Adrenal gland (tissue), 5 donors: Measurements from ENCODE around the gene CFAP92.

Source experiments
- POLR2A ChIP-seq, 2 donors: fragments of 450-650 bp; IDR thresholded peaks; one replicate each; pipeline ENCODE4 v1.6.1; 2017; ENCODE audit warnings: antibody characterized with exemption in 2 of 2, mild to moderate bottlenecking in 2 of 2, moderate library complexity in 1 of 2
- TF ChIP-seq, protein P1 (sequence below), 6 experiments: fragments of 450-650 bp in 4 of 6; fragments of 200-600 bp in 2 of 6; sonication (generic) in 1 of 6; IDR thresholded peaks; 1 replicate in 5 of 6; 2 replicates in 1 of 6; pipeline versions ENCODE4 v1.5.1 to v1.8.0; 2016 to 2021; ENCODE audit warnings: antibody characterized with exemption in 6 of 6, mild to moderate bottlenecking in 2 of 6, moderate library complexity in 1 of 6
- donor health status: DM: no; HTN: no; CAD: no.

DNA sequence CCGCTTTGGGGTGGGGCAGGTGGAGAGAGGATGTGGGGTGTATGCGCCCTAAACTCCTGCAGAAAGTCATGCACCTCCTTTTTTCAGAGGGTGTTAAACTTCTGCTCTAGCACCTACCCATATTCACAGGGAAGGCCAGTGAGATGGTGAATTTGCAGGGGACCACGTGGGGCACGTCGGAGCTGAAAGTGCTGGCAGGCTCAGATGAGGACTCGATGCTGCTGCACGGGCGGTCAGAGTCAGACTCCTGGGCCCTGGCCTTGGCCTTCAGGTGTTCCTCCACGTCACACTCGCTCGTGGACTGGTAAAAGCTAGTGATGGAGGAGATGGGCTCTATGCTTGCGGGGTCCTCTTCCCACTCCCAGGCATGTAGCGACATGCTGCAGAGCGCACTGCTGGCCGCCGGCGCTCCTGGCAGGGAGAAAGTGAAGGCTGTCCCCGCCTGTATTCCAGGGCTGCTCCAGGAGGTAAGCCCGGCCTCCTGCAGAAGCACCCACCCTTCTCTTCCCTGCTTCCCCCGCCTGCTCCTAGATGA lies 883 bp downstream of the CFAP92 start:
- TF ChIP-seq, protein P1, sequence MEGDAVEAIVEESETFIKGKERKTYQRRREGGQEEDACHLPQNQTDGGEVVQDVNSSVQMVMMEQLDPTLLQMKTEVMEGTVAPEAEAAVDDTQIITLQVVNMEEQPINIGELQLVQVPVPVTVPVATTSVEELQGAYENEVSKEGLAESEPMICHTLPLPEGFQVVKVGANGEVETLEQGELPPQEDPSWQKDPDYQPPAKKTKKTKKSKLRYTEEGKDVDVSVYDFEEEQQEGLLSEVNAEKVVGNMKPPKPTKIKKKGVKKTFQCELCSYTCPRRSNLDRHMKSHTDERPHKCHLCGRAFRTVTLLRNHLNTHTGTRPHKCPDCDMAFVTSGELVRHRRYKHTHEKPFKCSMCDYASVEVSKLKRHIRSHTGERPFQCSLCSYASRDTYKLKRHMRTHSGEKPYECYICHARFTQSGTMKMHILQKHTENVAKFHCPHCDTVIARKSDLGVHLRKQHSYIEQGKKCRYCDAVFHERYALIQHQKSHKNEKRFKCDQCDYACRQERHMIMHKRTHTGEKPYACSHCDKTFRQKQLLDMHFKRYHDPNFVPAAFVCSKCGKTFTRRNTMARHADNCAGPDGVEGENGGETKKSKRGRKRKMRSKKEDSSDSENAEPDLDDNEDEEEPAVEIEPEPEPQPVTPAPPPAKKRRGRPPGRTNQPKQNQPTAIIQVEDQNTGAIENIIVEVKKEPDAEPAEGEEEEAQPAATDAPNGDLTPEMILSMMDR (IDR thresholded peaks at IDR 0.05), result no peak
- no peak for TF ChIP-seq POLR2A (IDR thresholded peaks at IDR 0.05)
